Activated CD4-positive, alpha-beta memory T cell treated with anti-CD3 and anti-CD28 coated beads for 36 hours (primary cell): ENCODE measurements around the gene REEP5. TPM values are rescaled to one million over a fixed set of nuclear protein-coding genes. Genes with fewer than 3 reads are reported as not detected.
"Not testable (repeated sequence)": the region's sequence is repeated elsewhere in the genome, so short reads cannot be mapped to it uniquely, and the experiment has no call there.

ENCODE experiments used
- CTCF ChIA-PET: fragments of 350-600 bp; sonication (Branson Sonifier 250); formaldehyde crosslinking; loops from one replicate; lab custom pipeline; 2021; ENCODE audit warnings: antibody characterized with exemption, inconsistent platforms; lab: Charles Lee
- POLR2A ChIA-PET: fragments of 350-600 bp; sonication (Branson Sonifier 250); formaldehyde crosslinking; loops from one replicate; lab custom pipeline; 2021; ENCODE audit warnings: antibody characterized with exemption; lab: Charles Lee
- DNase-seq: peaks from one replicate; pipeline ENCODE4 v3.0.0-alpha.2; 2020
- H3K27ac Mint-ChIP-seq: one replicate; pipeline ENCODE4 v1.8.0; 2021; ENCODE audit warnings: mixed read lengths
- H3K27me3 Mint-ChIP-seq: one replicate; pipeline ENCODE4 v1.8.0; 2021; ENCODE audit warnings: mixed read lengths
- H3K36me3 Mint-ChIP-seq: one replicate; pipeline ENCODE4 v1.8.0; 2021; ENCODE audit warnings: mixed read lengths
- H3K4me1 Mint-ChIP-seq: one replicate; pipeline ENCODE4 v1.8.0; 2021; ENCODE audit warnings: low read depth, mixed read lengths
- H3K4me3 Mint-ChIP-seq: one replicate; pipeline ENCODE4 v1.8.0; 2021; ENCODE audit warnings: mild to moderate bottlenecking, mixed read lengths
- H3K9me3 Mint-ChIP-seq: one replicate; pipeline ENCODE4 v1.8.0; 2021; ENCODE audit warnings: mixed read lengths
- intact Hi-C: fragments of 100-400 bp; cut with micrococcal nuclease; formaldehyde crosslinking; loops from one replicate; pipeline ENCODE4 v1.15.1; 2023
- total RNA-seq, 2 experiments: library from RNA; stranded (reverse); gene quantifications; one replicate each; pipeline ENCODE4 v1.2.3, GENCODE V29; 2021

Gene REEP5
- 10 to 100 TPM; 64.6 to 67.4 TPM for total RNA-seq

DNA sequence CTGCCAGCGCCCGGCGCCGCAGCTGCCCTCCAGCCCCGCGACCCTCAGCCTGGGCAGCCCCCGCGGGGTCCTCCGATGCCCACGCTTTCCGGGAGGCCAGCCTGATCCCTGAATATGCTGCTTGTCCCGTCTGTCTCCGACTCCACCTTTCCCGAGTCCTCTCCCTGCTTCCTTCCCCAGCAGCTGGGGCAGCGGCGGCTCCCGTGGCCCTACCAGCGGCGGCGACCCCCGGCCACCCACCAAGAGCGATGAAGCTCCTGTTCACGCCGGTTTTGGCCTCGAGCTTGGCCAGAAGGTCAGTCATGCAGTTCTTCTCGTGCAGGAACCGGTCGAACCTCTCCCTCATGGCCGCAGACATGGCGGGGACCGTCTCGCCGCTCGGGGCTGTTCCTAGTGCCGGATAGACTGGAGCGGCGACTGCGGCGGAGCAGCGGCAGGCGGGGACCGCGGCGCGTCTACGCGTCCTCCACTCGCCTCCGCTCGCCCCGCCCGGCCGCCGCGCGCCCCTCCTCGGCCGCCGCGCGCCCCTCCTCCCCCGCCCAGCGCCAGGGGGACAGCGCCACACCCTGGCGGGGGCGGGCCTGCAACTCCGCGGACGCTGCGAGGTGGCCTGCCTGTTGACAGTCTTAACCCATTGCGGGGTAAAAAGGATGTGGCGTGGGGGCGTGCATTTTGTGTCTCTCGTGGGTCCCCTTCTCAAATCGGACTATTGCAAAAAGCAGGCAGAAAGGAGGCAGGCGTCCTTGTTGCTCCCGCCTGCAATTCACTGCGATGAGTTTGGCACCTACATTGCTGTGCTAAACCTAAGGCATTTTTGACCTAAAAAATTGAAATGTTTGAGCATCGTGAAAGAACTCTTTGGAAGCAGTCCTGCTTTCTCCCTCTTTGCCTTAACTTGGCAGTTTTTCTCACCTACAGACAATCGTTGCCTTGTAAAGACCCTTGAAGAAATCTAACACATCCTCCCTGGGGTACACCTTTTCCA, at the start of gene REEP5:
REEP5 (minus strand) TSS at position 395 of the 985 bp plus-strand sequence; CDS start at position 358, 37 bp downstream.
- Mint-ChIP-seq H3K4me1 (peaks cover 60% of the 10 kb centered on the region), H3K27ac (peak within 1 kb of the TSS; percentile 94), H3K4me3 (peak within 1 kb of the TSS; percentile 95), H3K36me3 (peaks cover 33% of the 10 kb centered on the region), H3K9me3 (no peaks in the 10 kb centered on the region), H3K27me3 (no peaks in the 10 kb centered on the region)
- peak; percentile 89 for DNase-seq
- ChIA-PET POLR2A (interaction anchor here (0.6 to 3.7 kb wide), 13 partner anchors 9 to 175 kb away, joined by 3 to 18 read pairs (median 3); partner anchors contain the start of genes DCP2 and SRP19), CTCF (interaction anchor here (0.7 to 2.3 kb wide), 16 partner anchors 9 to 358 kb away, joined by 3 to 13 read pairs (median 4); partner anchors contain the start of genes DCP2 and SRP19)
- intact Hi-C loops: loop anchor here (1.0 to 10.0 kb wide), 12 partner anchors 7 to 1687 kb away; partner anchors contain the start of genes APC, DCP2, EPB41L4A and SRP19

DNA sequence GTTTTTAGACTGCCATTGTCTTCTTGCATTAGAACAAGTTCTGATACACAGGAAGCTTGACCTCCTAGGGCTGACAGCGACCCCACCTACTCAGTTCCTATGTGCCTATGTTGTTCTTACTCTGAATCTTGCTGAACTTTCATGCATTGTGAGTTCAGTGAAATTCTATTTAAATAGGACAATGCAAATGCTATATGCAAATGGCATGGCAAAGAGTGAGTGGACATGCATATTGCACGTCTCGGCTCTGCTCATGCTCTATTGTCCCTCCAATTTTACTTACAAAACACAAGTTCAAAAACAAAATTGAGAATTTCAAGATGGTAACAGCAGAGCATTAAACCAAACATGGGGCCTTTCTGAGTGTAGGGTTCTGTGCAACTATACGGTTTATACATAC, 49.2 kb upstream of the REEP5 start:
- no peaks in the 10 kb centered on the region for H3K9me3 Mint-ChIP-seq
- peaks cover 40% of the 10 kb centered on the region for H3K4me1 Mint-ChIP-seq
- intact Hi-C loops: no loop called here
- DNase-seq: no peak
- ChIA-PET CTCF (interaction anchor here (1.7 kb wide), 1 partner anchor 48 kb away, joined by 4 read pairs; no protein-coding TSS in a partner anchor), POLR2A (no interaction called here)
- no peak overlapping the region for H3K4me3 Mint-ChIP-seq
- no peak overlapping the region for H3K27ac Mint-ChIP-seq
- H3K36me3 Mint-ChIP-seq: no peaks in the 10 kb centered on the region
- no peaks in the 10 kb centered on the region for H3K27me3 Mint-ChIP-seq

DNA sequence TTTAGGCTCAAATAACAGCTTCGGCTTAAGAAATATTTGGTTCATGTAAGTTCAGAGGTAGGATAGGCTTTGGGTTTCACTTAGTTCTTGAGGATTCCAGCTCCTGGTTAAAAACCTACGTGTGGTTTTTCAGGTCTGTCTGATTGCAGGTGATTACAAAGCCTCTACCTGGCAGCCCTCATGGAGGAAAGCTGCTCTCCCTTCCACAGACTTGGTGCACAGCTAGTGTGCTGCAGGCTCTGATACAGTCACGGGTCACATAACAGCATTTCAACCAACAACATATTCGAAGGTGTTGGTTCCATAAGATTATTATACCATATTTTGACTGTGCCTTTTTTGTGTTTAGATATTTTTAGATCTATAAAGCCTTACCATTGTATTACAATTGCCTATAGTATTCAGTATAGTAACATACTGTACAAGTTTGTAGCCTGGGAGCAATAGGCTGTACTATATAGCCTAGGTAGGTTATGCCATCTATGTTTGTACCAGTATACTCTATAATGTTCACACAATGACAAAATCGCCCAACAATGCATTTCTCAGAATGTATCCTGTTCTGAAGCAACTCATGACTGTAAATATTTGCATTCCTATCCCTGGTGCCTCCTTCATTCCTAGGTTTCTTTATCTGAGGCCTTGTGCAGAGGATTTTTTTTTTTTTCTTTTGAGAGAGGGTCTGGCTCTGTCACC, 46.5 kb upstream of the REEP5 start:
- Mint-ChIP-seq H3K4me3 (no peak overlapping the region), H3K27me3 (no peaks in the 10 kb centered on the region), H3K9me3 (no peaks in the 10 kb centered on the region), H3K36me3 (no peaks in the 10 kb centered on the region), H3K4me1 (peaks cover 45% of the 10 kb centered on the region), H3K27ac (no peak overlapping the region)
- POLR2A ChIA-PET: interaction anchor here (3.3 kb wide), 1 partner anchor 7 kb away, joined by 23 read pairs; the partner anchor contains the start of gene DCP2
- intact Hi-C loops: loop anchor here (10.0 kb wide), 2 partner anchors 554 to 804 kb away; partner anchors contain the start of gene EPB41L4A
- CTCF ChIA-PET: interaction anchor here (0.8 to 1.2 kb wide), 3 partner anchors 8 to 27 kb away, joined by 3 read pairs; no protein-coding TSS in a partner anchor
- DNase-seq: no peak

GRCh38 chr5:112967520-112968083, 45.6 kb upstream of the REEP5 start:
- CTCF ChIA-PET: interaction anchor here (0.6 to 0.9 kb wide), 2 partner anchors 28 to 196 kb away, joined by 4 to 6 read pairs; no protein-coding TSS in a partner anchor
- H3K4me3 Mint-ChIP-seq: no peak overlapping the region
- H3K4me1 Mint-ChIP-seq: peaks cover 52% of the 10 kb centered on the region
- no peaks in the 10 kb centered on the region for H3K36me3 Mint-ChIP-seq
- no peak overlapping the region for H3K27ac Mint-ChIP-seq
- intact Hi-C loops: loop anchor here (10.0 kb wide), 2 partner anchors 553 to 803 kb away; partner anchors contain the start of gene EPB41L4A
- POLR2A ChIA-PET: interaction anchor here (3.3 kb wide), 1 partner anchor 8 kb away, joined by 23 read pairs; the partner anchor contains the start of gene DCP2
- no peaks in the 10 kb centered on the region for H3K27me3 Mint-ChIP-seq
- no peaks in the 10 kb centered on the region for H3K9me3 Mint-ChIP-seq
- DNase-seq: no peak

DNA sequence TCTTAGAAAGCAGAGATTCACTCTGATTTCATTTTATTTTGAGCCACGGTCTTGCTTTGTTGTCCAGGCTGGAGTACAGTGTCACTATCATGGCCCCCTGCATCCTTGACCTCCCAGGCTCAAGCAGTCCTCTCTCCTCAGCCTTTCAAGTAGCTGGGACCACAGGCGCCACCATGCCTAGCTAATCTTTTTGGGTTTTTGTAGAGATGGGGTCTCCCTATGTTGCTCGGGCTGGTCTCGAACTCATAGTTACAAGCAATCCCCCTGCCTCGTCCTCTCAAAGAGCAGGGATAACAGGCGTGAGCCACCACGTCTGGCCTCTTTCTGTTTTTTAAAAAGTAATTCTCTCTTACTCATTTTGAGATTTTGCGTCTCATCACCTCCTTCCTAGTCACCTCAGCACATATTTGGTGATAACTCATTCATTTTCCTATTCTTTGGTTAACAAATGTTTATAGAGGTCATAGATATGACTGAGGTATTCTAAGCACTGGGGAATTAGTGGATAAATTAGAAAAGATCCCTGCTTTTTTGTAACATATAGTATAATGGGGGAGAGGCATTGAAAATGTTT, 43.8 kb upstream of the REEP5 start:
- H3K27ac Mint-ChIP-seq: peak overlapping the region; percentile 80
- H3K27me3 Mint-ChIP-seq: no peaks in the 10 kb centered on the region
- no peaks in the 10 kb centered on the region for H3K9me3 Mint-ChIP-seq
- POLR2A ChIA-PET: interaction anchor here (1.4 to 3.3 kb wide), 4 partner anchors 10 to 45 kb away, joined by 3 to 23 read pairs (median 6); partner anchors contain the start of genes DCP2 and REEP5
- CTCF ChIA-PET: interaction anchor here (0.9 to 2.8 kb wide), 3 partner anchors 14 to 415 kb away, joined by 3 to 13 read pairs (median 4); partner anchors contain the start of gene REEP5
- no peak overlapping the region for H3K4me3 Mint-ChIP-seq
- H3K36me3 Mint-ChIP-seq: no peaks in the 10 kb centered on the region
- H3K4me1 Mint-ChIP-seq: peaks cover 49% of the 10 kb centered on the region
- peak; percentile 43 for DNase-seq
- intact Hi-C loops: loop anchor here (10.0 kb wide), 2 partner anchors 551 to 801 kb away; partner anchors contain the start of gene EPB41L4A

DNA sequence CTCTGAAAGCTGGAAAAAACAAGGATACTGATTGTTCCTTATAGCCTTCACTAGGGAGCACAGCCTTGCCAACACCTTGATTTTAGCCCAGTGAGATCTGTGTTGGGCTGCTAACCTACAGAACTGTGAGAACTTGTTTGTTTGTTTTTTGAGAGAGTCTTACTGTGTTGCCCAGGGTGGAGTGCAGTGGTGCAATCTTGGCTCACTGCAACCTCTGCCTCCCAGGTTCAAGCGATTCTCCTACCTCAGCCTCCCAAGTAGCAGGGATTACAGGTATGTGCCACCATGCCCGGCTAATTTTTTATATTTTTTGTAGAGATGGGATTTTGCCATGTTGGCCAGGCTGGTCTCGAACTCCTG, 41.3 kb upstream of the REEP5 start:
- not testable (repeated sequence) for H3K4me3 Mint-ChIP-seq, H3K27me3 Mint-ChIP-seq, DNase-seq, H3K9me3 Mint-ChIP-seq, H3K36me3 Mint-ChIP-seq
- Mint-ChIP-seq H3K27ac (peak overlapping the region; percentile 84), H3K4me1 (peaks cover 53% of the 10 kb centered on the region)
- intact Hi-C loops: loop anchor here (1.0 to 10.0 kb wide), 5 partner anchors 85 to 799 kb away; partner anchors contain the start of gene EPB41L4A
- POLR2A ChIA-PET: interaction anchor here (1.2 to 2.2 kb wide), 2 partner anchors 13 to 48 kb away, joined by 3 to 10 read pairs; partner anchors contain the start of gene DCP2
- CTCF ChIA-PET: interaction anchor here (1.0 to 2.8 kb wide), 4 partner anchors 12 to 225 kb away, joined by 3 to 13 read pairs (median 4); partner anchors contain the start of genes APC, DCP2 and REEP5

- Mint-ChIP-seq H3K4me1 (peaks cover 47% of the 10 kb centered on the region), H3K27ac (no peak overlapping the region), H3K4me3 (no peak overlapping the region), H3K9me3 (no peaks in the 10 kb centered on the region), H3K27me3 (peaks cover 5% of the 10 kb centered on the region), H3K36me3 (no peaks in the 10 kb centered on the region)
- no peak for DNase-seq
- intact Hi-C loops: loop anchor here (5.0 to 10.0 kb wide), 4 partner anchors 254 to 796 kb away; partner anchors contain the start of gene EPB41L4A
- ChIA-PET POLR2A (no interaction called here), CTCF (interaction anchor here (1.0 to 1.1 kb wide), 2 partner anchors 8 to 41 kb away, joined by 3 to 7 read pairs; no protein-coding TSS in a partner anchor)
Observed at GRCh38 chr5:112960863-112961504, 39.0 kb upstream of the REEP5 start.

GRCh38 chr5:112960315-112960714, 38.3 kb upstream of the REEP5 start:
- Mint-ChIP-seq H3K4me3 (no peak overlapping the region), H3K36me3 (no peaks in the 10 kb centered on the region), H3K9me3 (no peaks in the 10 kb centered on the region), H3K27me3 (peaks cover 5% of the 10 kb centered on the region), H3K4me1 (peaks cover 41% of the 10 kb centered on the region), H3K27ac (no peak overlapping the region)
- intact Hi-C loops: loop anchor here (5.0 to 10.0 kb wide), 4 partner anchors 253 to 796 kb away; partner anchors contain the start of gene EPB41L4A
- no peak for DNase-seq
- POLR2A ChIA-PET: interaction anchor here (0.6 kb wide), 1 partner anchor 33 kb away, joined by 3 read pairs; no protein-coding TSS in a partner anchor
- CTCF ChIA-PET: interaction anchor here (1.0 to 1.1 kb wide), 2 partner anchors 9 to 40 kb away, joined by 3 to 7 read pairs; no protein-coding TSS in a partner anchor

DNA sequence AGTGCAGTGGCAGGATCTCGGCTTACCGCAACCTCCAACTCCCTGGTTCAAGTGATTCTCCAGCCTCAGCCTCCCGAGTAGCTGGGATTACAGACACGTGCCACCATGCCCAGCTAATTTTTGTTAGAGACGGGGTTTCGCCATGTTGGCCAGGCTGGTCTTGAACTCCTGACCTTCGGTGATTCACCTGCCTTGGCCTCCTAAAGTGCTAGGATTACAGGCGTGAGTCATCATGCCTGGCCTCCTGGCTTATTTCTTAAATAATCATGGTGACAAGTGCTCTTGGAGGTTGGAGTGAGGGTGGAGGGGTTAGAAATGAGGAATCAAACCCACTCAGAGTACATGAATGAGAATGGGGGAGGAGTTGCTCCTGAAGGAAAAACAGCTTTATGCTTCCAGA, 37.8 kb upstream of the REEP5 start:
- H3K4me3 Mint-ChIP-seq, H3K27ac Mint-ChIP-seq, H3K36me3 Mint-ChIP-seq, H3K9me3 Mint-ChIP-seq, H3K27me3 Mint-ChIP-seq: not testable (repeated sequence)
- DNase-seq: peak; percentile 42
- intact Hi-C loops: loop anchor here (5.0 to 10.0 kb wide), 4 partner anchors 253 to 795 kb away; partner anchors contain the start of gene EPB41L4A
- CTCF ChIA-PET: interaction anchor here (1.0 kb wide), 1 partner anchor 39 kb away, joined by 7 read pairs; no protein-coding TSS in a partner anchor
- POLR2A ChIA-PET: interaction anchor here (0.6 kb wide), 1 partner anchor 33 kb away, joined by 3 read pairs; no protein-coding TSS in a partner anchor
- peaks cover 39% of the 10 kb centered on the region for H3K4me1 Mint-ChIP-seq
